ENCODE measurements around the gene MYO5C. TPM values are rescaled to one million over a fixed set of nuclear protein-coding genes. Genes with fewer than 3 reads are reported as not detected.

Gene MYO5C
- total RNA-seq, 2 donors from 2014 or later: 19.1 to 26.7 TPM

GRCh38 chr15:52155878-52156277 lies 139.7 kb downstream of the MYO5C start:
- H3K27ac Mint-ChIP-seq: no peak overlapping the region
- Histone ChIP-seq H3K4me3 (ENCODE audit: low read length) (no peak overlapping the region), H3K27ac (ENCODE audit: low read depth, low read length) (no peak overlapping the region), H3K27me3 (ENCODE audit: control insufficient read depth, insufficient read depth, low read length, poor library complexity, severe bottlenecking) (no peaks in the 10 kb centered on the region), H3K4me1 (ENCODE audit: control insufficient read depth, insufficient read depth, low read length) (no peaks in the 10 kb centered on the region), H3K9ac (ENCODE audit: extremely low read depth, low read length, poor library complexity, severe bottlenecking) (no peak overlapping the region), H3K36me3 (ENCODE audit: control insufficient read depth, insufficient read depth, low read length) (peaks cover 3% of the 10 kb centered on the region), H3K9me3 (ENCODE audit: control insufficient read depth, low read length) (no peaks in the 10 kb centered on the region)
- peaks cover under 1% of the 10 kb centered on the region for H3K4me1 Mint-ChIP-seq
- 74 to 83% methylated on average over 1 of the region's 2 CpGs for WGBS, 2 experiments (ENCODE audit: insufficient coverage in 1 of 2, insufficient read length in 1 of 2)
- peak; percentile 10 for DNase-seq
- TF ChIP-seq, protein P1, sequence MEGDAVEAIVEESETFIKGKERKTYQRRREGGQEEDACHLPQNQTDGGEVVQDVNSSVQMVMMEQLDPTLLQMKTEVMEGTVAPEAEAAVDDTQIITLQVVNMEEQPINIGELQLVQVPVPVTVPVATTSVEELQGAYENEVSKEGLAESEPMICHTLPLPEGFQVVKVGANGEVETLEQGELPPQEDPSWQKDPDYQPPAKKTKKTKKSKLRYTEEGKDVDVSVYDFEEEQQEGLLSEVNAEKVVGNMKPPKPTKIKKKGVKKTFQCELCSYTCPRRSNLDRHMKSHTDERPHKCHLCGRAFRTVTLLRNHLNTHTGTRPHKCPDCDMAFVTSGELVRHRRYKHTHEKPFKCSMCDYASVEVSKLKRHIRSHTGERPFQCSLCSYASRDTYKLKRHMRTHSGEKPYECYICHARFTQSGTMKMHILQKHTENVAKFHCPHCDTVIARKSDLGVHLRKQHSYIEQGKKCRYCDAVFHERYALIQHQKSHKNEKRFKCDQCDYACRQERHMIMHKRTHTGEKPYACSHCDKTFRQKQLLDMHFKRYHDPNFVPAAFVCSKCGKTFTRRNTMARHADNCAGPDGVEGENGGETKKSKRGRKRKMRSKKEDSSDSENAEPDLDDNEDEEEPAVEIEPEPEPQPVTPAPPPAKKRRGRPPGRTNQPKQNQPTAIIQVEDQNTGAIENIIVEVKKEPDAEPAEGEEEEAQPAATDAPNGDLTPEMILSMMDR (conservative IDR thresholded peaks at IDR 0.05): no peak
- H3K36me3 Mint-ChIP-seq (ENCODE audit: low read depth): peaks cover 8% of the 10 kb centered on the region
- no peak overlapping the region for H3K4me3 Mint-ChIP-seq
- no peaks in the 10 kb centered on the region for H3K9me3 Mint-ChIP-seq
- no peaks in the 10 kb centered on the region for H3K27me3 Mint-ChIP-seq (ENCODE audit: insufficient read depth)

DNA sequence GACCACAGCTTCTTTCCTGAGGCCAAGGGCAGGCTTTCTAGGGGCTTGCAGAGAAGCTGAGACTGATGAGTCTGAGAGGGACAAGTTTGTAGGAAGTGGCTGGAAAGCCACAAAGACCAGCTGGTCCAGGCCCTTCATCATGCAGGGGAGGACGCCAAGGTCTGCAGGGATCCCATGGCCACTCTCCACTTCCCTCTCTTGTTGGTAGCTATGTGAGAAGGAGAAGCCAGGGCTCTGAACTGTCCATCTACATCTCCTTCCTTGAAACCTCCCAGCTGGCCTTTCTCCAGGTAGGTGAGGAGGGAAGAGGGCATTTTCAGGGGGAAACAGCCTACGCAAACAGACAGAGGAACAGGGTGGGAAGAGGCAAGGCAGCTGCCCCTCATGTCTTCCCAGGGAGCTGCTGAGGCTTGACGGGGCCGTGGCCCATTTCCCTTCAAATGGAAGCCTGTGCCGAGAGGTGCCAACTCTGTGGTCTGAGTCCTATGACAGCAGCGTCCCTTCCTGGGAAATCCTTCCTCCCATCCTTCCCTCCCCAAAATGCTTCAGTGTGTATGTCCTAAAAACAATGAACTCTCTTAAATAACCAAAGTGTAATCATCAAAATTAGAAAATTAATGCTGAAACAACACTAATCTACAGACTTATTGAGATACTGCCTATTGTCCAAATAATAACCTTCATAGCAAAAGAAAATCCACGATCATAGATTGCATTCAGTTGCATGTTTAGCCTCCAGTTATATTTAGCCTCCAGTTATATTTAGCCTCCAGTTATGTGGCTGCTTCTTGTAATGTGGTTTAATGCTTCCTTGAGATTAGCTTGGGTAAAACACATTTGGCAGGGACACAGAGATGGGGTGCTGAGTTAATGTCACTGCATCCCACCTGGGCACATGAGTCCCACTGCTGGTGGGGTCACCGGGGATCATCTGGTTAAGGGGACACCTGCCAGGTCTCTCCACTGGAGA lies 140.4 kb downstream of the MYO5C start:
- WGBS, 2 experiments (ENCODE audit: insufficient coverage in 1 of 2, insufficient read length in 1 of 2): 79 to 91% methylated on average over 6 to 8 of the region's 8 CpGs
- H3K27ac Mint-ChIP-seq: no peak overlapping the region
- Histone ChIP-seq H3K9ac (ENCODE audit: extremely low read depth, low read length, poor library complexity, severe bottlenecking) (no peak overlapping the region), H3K27ac (ENCODE audit: low read depth, low read length) (no peak overlapping the region), H3K4me3 (ENCODE audit: low read length) (no peak overlapping the region), H3K4me1 (ENCODE audit: control insufficient read depth, insufficient read depth, low read length) (peaks cover 4% of the 10 kb centered on the region), H3K9me3 (ENCODE audit: control insufficient read depth, low read length) (no peaks in the 10 kb centered on the region), H3K36me3 (ENCODE audit: control insufficient read depth, insufficient read depth, low read length) (peaks cover 3% of the 10 kb centered on the region), H3K27me3 (ENCODE audit: control insufficient read depth, insufficient read depth, low read length, poor library complexity, severe bottlenecking) (no peaks in the 10 kb centered on the region)
- peaks cover 8% of the 10 kb centered on the region for H3K36me3 Mint-ChIP-seq (ENCODE audit: low read depth)
- H3K4me1 Mint-ChIP-seq: peaks cover 7% of the 10 kb centered on the region
- H3K4me3 Mint-ChIP-seq: no peak overlapping the region
- TF ChIP-seq, protein P1 (conservative IDR thresholded peaks at IDR 0.05): no peak
- DNase-seq: peak; percentile 15
- H3K9me3 Mint-ChIP-seq: no peaks in the 10 kb centered on the region
- no peaks in the 10 kb centered on the region for H3K27me3 Mint-ChIP-seq (ENCODE audit: insufficient read depth)

DNA sequence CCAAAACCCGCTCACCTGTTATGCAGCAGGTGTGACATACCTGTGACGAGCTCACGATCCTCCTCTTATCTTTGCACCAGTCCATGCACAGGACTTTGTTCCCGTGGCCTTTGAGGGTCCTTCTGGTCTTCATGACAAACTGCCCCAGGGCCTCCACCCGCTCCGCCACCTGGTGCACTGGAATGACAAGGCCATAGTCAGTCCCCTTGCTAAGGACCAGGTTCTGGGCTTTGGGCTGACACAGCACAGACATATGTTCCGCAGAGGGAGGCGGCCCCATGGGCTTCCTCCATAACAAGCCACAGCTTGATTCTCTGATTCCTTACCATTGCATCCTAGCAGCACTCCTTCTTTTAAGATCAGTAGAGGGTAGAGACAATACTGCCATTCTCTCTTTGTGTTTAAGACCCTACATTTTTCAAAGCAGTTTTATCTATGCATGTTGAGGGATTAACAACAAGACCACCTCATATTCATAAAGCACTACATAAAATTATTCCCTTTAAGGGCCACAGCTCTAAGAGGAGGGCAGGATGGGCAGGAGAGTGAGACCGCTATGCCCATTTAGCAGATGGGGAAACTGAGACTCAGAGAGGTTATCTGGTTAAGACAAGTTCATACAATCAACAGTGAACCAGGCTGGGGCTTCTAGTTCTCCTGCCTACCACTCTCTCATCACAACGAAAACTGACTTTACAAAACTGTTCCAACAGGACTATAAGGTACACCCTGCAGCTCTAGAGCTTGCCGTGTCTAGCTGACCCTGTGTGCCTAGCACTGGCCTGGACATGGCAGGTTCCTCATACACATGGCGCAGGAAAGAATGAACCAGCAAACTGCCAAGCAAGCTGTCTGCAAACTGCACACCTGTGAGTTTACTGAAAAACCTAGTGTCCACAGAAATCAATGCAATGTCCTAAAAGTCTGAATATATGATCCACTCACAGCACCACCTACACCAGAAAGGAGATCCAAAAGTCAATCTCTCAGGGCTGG lies 141.4 kb downstream of the MYO5C start:
- H3K27me3 ChIP-seq (ENCODE audit: control insufficient read depth, insufficient read depth, low read length, poor library complexity, severe bottlenecking): no peaks in the 10 kb centered on the region
- Mint-ChIP-seq H3K27ac (no peak overlapping the region), H3K27me3 (ENCODE audit: insufficient read depth) (no peaks in the 10 kb centered on the region), H3K36me3 (ENCODE audit: low read depth) (peaks cover 8% of the 10 kb centered on the region), H3K4me1 (peaks cover 17% of the 10 kb centered on the region), H3K4me3 (no peak overlapping the region), H3K9me3 (no peaks in the 10 kb centered on the region)
- no peaks in the 10 kb centered on the region for H3K9me3 ChIP-seq (ENCODE audit: control insufficient read depth, low read length)
- no peak overlapping the region for H3K27ac ChIP-seq (ENCODE audit: low read depth, low read length)
- H3K4me3 ChIP-seq (ENCODE audit: low read length): no peak overlapping the region
- WGBS, 2 experiments (ENCODE audit: insufficient coverage in 1 of 2, insufficient read length in 1 of 2): 96 to 98% methylated on average over 9 to 12 of the region's 12 CpGs
- no peak overlapping the region for H3K9ac ChIP-seq (ENCODE audit: extremely low read depth, low read length, poor library complexity, severe bottlenecking)
- H3K36me3 ChIP-seq (ENCODE audit: control insufficient read depth, insufficient read depth, low read length): peaks cover 3% of the 10 kb centered on the region
- peak; percentile 30 for DNase-seq
- TF ChIP-seq, protein P1 (conservative IDR thresholded peaks at IDR 0.05): no peak
- peaks cover 8% of the 10 kb centered on the region for H3K4me1 ChIP-seq (ENCODE audit: control insufficient read depth, insufficient read depth, low read length)

Data from endodermal cell (in vitro differentiated cells).